Measurements from ENCODE around the gene PCNX3. TPM values are rescaled to one million over a fixed set of nuclear protein-coding genes. Genes with fewer than 3 reads are reported as not detected.
A peak's percentile ranks its signal among the peaks of the same experiment; 100 is the strongest.

PCNX3 gene
- total and polyA plus RNA-seq, 7 experiments from 2014 or later = 2.2 to 64.9 (median 54.9) TPM

DNA sequence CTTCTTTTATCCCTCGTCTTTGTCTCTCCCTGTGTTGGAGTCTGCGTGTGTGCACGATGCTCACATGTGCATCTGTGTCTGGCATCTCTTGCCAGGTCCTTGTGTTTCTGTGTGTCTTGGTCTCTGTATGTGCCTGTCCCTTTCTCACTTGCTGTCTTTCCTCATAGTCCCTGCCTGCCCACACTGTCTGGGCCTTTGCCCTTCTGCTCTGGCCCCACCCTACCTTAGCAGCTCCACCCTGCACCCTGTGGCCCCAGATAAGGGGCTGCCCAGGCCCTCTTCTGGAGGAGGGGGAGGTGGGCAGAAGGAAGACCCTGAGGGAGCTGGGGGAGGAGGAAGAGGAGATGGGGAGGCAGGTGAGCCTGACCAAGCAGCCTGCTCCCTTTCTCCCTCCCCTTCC is 36.9 kb upstream of the PCNX3 start:
- peaks cover 25 to 29% of the 10 kb centered on the region in 2 donors for H3K4me1 ChIP-seq (ENCODE audit: control insufficient read depth in 2 of 2, insufficient read depth in 2 of 2, low read length in 2 of 2)
- peaks cover 19 to 43% (median 38%) of the 10 kb centered on the region in 7 donors for H3K4me1 Mint-ChIP-seq
- H3K9me3 ChIP-seq (ENCODE audit: control insufficient read depth in 2 of 3, low read length in 3 of 3) = no peaks in the 10 kb centered on the region
- ATAC-seq = no peak
- peak overlapping the region; percentile 8 to 88 (median 74) for H3K27ac Mint-ChIP-seq
- H3K36me3 Mint-ChIP-seq = peaks cover 0 to 14% (median 10%) of the 10 kb centered on the region in 5 donors
- H3K4me3 ChIP-seq (ENCODE audit: low read length) = no peak overlapping the region
- peak overlapping the region; percentile 96 for H3K27ac ChIP-seq (ENCODE audit: low read depth, low read length)
- no peaks in the 10 kb centered on the region for H3K27me3 ChIP-seq (ENCODE audit: control insufficient read depth in 2 of 2, insufficient read depth in 2 of 2, low read length in 2 of 2)
- peaks cover 10 to 51% (median 17%) of the 10 kb centered on the region in 3 experiments for H3K36me3 ChIP-seq (ENCODE audit: control insufficient read depth in 2 of 3, insufficient read depth in 3 of 3, low read length in 3 of 3)
- no peaks in the 10 kb centered on the region for H3K9me3 Mint-ChIP-seq
- H3K4me3 Mint-ChIP-seq = peak overlapping the region; percentile 55 to 99 (median 72)
- CTCF ChIA-PET = no interaction called here
- intact Hi-C loops (cut with micrococcal nuclease) = no loop called here
- no peak for DNase-seq
- H3K27me3 Mint-ChIP-seq = no peaks in the 10 kb centered on the region
- POLR2A ChIA-PET = interaction anchor here (0.6 to 4.2 kb wide), 2 partner anchors 38 to 103 kb away, joined by 3 to 29 read pairs; no protein-coding TSS in a partner anchor

DNA sequence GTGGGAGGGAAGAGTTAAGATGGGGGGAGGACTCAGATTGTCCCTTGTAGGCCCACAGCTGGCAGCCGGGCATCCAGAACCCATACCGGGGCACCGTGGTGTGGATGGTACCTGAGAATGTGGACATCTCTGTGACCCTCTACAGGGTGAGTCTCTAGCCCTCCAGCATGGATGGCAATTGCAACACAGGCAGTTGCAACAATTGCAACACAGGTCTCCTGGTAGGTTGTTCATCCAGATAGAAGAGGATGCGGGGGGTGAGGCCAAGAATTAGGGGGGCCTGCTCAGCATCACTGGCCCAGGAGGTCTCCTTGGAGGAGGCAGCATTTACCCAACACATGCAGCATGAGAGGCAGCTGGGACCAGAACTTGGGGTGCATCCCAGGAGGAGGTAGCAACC is 36.3 kb upstream of the PCNX3 start:
- H3K4me3 Mint-ChIP-seq = peak overlapping the region in 3 of 10 donors; percentile 4 to 34 (median 21)
- intact Hi-C loops (cut with micrococcal nuclease) = no loop called here
- CTCF ChIA-PET = no interaction called here

DNA sequence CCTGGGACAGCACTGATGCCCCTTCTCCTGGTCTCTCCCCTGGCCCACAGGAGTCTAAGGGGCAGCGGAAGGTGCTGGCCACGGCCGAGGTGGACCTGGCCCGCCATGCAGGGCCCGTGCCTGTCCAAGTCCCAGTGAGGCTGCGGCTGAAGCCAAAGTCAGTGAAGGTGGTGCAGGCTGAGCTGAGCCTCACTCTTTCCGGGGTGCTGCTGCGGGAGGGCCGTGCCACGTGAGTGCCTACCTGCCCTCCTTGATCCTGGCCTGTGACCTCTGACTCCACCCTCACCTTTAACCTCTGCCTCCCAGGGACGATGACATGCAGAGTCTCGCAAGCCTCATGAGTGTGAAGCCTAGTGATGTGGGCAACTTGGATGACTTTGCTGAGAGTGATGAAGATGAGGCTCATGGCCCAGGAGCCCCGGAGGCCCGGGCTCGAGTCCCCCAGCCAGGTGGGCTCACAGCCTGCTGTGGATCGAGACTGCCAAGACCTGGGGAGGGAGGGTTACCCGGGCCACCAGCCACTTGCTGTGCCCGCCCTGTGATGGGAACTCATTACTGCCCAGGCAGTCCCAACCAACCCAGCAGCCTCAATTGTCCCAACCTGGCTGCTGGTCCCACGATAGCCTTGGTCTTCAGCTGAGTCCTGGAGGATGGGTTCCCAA is 35.4 kb upstream of the PCNX3 start:
- Mint-ChIP-seq H3K4me1 (peaks cover 16 to 41% (median 35%) of the 10 kb centered on the region in 7 donors), H3K4me3 (peak overlapping the region in 1 of 10 donors; percentile 68), H3K36me3 (peaks cover 0 to 17% (median 10%) of the 10 kb centered on the region in 5 donors), H3K27me3 (no peaks in the 10 kb centered on the region), H3K27ac (peak overlapping the region in 1 of 9 donors; percentile 46), H3K9me3 (no peaks in the 10 kb centered on the region)
- DNase-seq = no peak
- intact Hi-C loops (cut with micrococcal nuclease) = no loop called here
- H3K4me1 ChIP-seq (ENCODE audit: control insufficient read depth in 2 of 2, insufficient read depth in 2 of 2, low read length in 2 of 2) = peaks cover 21 to 25% of the 10 kb centered on the region in 2 donors
- H3K27ac ChIP-seq (ENCODE audit: low read depth, low read length) = no peak overlapping the region
- no peak for ATAC-seq
- no peaks in the 10 kb centered on the region for H3K27me3 ChIP-seq (ENCODE audit: control insufficient read depth in 2 of 2, insufficient read depth in 2 of 2, low read length in 2 of 2)
- no peaks in the 10 kb centered on the region for H3K9me3 ChIP-seq (ENCODE audit: control insufficient read depth in 2 of 3, low read length in 3 of 3)
- ChIA-PET CTCF (no interaction called here), POLR2A (interaction anchor here (0.6 kb wide), 1 partner anchor 59 kb away, joined by 4 read pairs; no protein-coding TSS in a partner anchor)
- H3K4me3 ChIP-seq (ENCODE audit: low read length) = no peak overlapping the region
- peaks cover 10 to 62% (median 17%) of the 10 kb centered on the region in 3 experiments for H3K36me3 ChIP-seq (ENCODE audit: control insufficient read depth in 2 of 3, insufficient read depth in 3 of 3, low read length in 3 of 3)

More for the DNA sequence above, 36.3 kb upstream of the PCNX3 start:
- H3K4me1 ChIP-seq (ENCODE audit: control insufficient read depth in 2 of 2, insufficient read depth in 2 of 2, low read length in 2 of 2) = peaks cover 22 to 29% of the 10 kb centered on the region in 2 donors
- H3K27ac Mint-ChIP-seq = peak overlapping the region in 3 of 9 donors; percentile 18 to 74 (median 25)
- ATAC-seq = no peak
- no peak for DNase-seq
- H3K36me3 Mint-ChIP-seq = peaks cover 0 to 17% (median 10%) of the 10 kb centered on the region in 5 donors
- POLR2A ChIA-PET = interaction anchor here (0.6 kb wide), 1 partner anchor 104 kb away, joined by 3 read pairs; no protein-coding TSS in a partner anchor
- H3K36me3 ChIP-seq (ENCODE audit: control insufficient read depth in 2 of 3, insufficient read depth in 3 of 3, low read length in 3 of 3) = peaks cover 10 to 56% (median 17%) of the 10 kb centered on the region in 3 experiments
- no peaks in the 10 kb centered on the region for H3K27me3 ChIP-seq (ENCODE audit: control insufficient read depth in 2 of 2, insufficient read depth in 2 of 2, low read length in 2 of 2)
- no peaks in the 10 kb centered on the region for H3K9me3 ChIP-seq (ENCODE audit: control insufficient read depth in 2 of 3, low read length in 3 of 3)
- no peaks in the 10 kb centered on the region for H3K27me3 Mint-ChIP-seq
- peak overlapping the region; percentile 31 for H3K27ac ChIP-seq (ENCODE audit: low read depth, low read length)
- peaks cover 19 to 44% (median 38%) of the 10 kb centered on the region in 7 donors for H3K4me1 Mint-ChIP-seq
- no peak overlapping the region for H3K4me3 ChIP-seq (ENCODE audit: low read length)
- no peaks in the 10 kb centered on the region for H3K9me3 Mint-ChIP-seq

DNA sequence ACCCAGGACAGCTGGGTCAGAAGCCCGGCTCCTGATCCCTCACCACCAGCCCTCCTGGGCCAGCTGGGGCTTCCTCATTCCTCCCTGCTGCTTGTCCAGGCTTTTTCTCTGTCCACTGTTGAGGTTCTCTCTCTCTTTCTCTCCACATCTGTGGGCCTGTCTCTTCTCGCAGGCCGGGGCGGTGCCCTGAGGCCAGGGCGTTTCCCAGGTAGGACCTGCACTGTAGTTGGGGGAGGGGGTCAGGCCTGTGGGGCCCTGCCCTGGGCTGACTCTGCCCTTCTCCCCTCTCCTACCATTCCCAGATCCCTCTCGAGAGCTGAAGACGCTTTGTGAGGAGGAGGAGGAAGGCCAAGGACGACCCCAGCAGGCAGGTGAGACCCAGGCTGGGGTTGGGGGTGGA is 34.8 kb upstream of the PCNX3 start:
- Mint-ChIP-seq H3K27ac (peak overlapping the region in 2 of 9 donors; percentile 51 to 62), H3K27me3 (no peaks in the 10 kb centered on the region), H3K36me3 (peaks cover 0 to 17% (median 10%) of the 10 kb centered on the region in 5 donors), H3K4me1 (peaks cover 12 to 36% (median 30%) of the 10 kb centered on the region in 7 donors), H3K9me3 (no peaks in the 10 kb centered on the region), H3K4me3 (no peak overlapping the region)
- DNase-seq = no peak
- no peak overlapping the region for H3K4me3 ChIP-seq (ENCODE audit: low read length)
- no peaks in the 10 kb centered on the region for H3K27me3 ChIP-seq (ENCODE audit: control insufficient read depth in 2 of 2, insufficient read depth in 2 of 2, low read length in 2 of 2)
- no peaks in the 10 kb centered on the region for H3K9me3 ChIP-seq (ENCODE audit: control insufficient read depth in 2 of 3, low read length in 3 of 3)
- no peak overlapping the region for H3K27ac ChIP-seq (ENCODE audit: low read depth, low read length)
- peaks cover 10 to 66% (median 17%) of the 10 kb centered on the region in 3 experiments for H3K36me3 ChIP-seq (ENCODE audit: control insufficient read depth in 2 of 3, insufficient read depth in 3 of 3, low read length in 3 of 3)
- intact Hi-C loops (cut with micrococcal nuclease) = no loop called here
- ChIA-PET POLR2A (interaction anchor here (0.6 to 1.1 kb wide), 2 partner anchors 58 to 75 kb away, joined by 3 to 4 read pairs; no protein-coding TSS in a partner anchor), CTCF (interaction anchor here (0.6 kb wide), 1 partner anchor 866 kb away, joined by 3 read pairs; no protein-coding TSS in a partner anchor)
- ATAC-seq = no peak
- H3K4me1 ChIP-seq (ENCODE audit: control insufficient read depth in 2 of 2, insufficient read depth in 2 of 2, low read length in 2 of 2) = peaks cover 17 to 21% of the 10 kb centered on the region in 2 donors

DNA sequence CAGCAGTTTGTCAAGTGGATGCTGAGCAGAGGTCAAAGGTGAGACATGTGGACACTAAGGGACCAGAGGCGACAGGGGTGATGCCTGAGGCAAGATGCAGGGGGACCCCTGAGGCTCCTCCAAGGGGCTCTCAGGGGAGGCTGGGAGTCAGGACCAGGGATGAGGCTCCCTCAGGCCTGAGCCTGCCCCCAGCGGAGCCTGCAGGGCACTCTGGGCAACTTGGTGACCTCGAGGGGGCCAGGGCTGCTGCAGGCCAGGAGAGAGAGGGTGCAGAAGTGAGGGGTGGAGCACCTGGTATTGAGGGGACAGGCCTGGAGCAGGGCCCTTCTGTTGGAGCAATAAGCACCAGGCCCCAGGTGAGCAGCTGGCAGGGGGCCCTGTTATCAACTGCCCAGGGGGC is 33.6 kb upstream of the PCNX3 start:
- Mint-ChIP-seq H3K36me3 (peaks cover 0 to 17% (median 10%) of the 10 kb centered on the region in 5 donors), H3K27me3 (no peaks in the 10 kb centered on the region), H3K4me1 (peaks cover 12 to 46% (median 34%) of the 10 kb centered on the region in 7 donors), H3K27ac (peak overlapping the region in 8 of 9 donors; percentile 52 to 84 (median 70)), H3K4me3 (no peak overlapping the region), H3K9me3 (peaks cover 0 to 2% (median 0%) of the 10 kb centered on the region in 11 donors)
- H3K27ac ChIP-seq (ENCODE audit: low read depth, low read length) = no peak overlapping the region
- no peaks in the 10 kb centered on the region for H3K9me3 ChIP-seq (ENCODE audit: control insufficient read depth in 2 of 3, low read length in 3 of 3)
- no peak for ATAC-seq
- intact Hi-C loops (cut with micrococcal nuclease) = no loop called here
- CTCF ChIA-PET = interaction anchor here (1.1 kb wide), 1 partner anchor 41 kb away, joined by 3 read pairs; no protein-coding TSS in a partner anchor
- no peak overlapping the region for H3K4me3 ChIP-seq (ENCODE audit: low read length)
- H3K36me3 ChIP-seq (ENCODE audit: control insufficient read depth in 2 of 3, insufficient read depth in 3 of 3, low read length in 3 of 3) = peaks cover 10 to 76% (median 17%) of the 10 kb centered on the region in 3 experiments
- H3K4me1 ChIP-seq (ENCODE audit: control insufficient read depth in 2 of 2, insufficient read depth in 2 of 2, low read length in 2 of 2) = peaks cover 11 to 17% of the 10 kb centered on the region in 2 donors
- no peaks in the 10 kb centered on the region for H3K27me3 ChIP-seq (ENCODE audit: control insufficient read depth in 2 of 2, insufficient read depth in 2 of 2, low read length in 2 of 2)
- no peak for DNase-seq
- POLR2A ChIA-PET = interaction anchor here (1.1 to 1.5 kb wide), 3 partner anchors 9 to 76 kb away, joined by 3 to 4 read pairs (median 3); partner anchors contain the start of genes FAM89B and LTBP3

DNA sequence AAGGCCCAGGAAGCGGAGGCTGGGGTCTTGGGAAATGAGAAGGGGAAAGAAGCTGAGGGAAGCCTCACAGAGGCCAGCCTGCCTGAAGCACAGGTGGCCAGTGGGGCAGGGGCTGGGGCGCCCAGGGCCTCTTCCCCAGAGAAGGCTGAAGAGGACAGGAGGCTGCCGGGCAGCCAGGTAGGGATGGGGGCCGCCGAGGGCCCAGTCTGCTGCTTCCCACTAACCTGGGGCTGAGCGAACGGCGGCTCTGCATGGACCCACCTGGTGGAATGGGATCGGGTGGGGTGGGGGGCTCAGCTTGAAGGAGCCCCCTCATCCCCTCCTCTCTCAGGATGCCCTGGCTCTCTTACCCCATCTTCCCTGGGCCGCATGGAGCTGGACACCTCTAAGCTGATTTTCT is 32.0 kb upstream of the PCNX3 start:
- Mint-ChIP-seq H3K27me3 (no peaks in the 10 kb centered on the region), H3K27ac (peak overlapping the region in 6 of 9 donors; percentile 46 to 77 (median 60)), H3K9me3 (peaks cover 0 to 2% (median 0%) of the 10 kb centered on the region in 11 donors), H3K36me3 (peaks cover 0 to 17% (median 6%) of the 10 kb centered on the region in 5 donors), H3K4me1 (peaks cover 15 to 51% (median 37%) of the 10 kb centered on the region in 7 donors), H3K4me3 (no peak overlapping the region)
- ChIA-PET CTCF (interaction anchor here (12.7 kb wide), 1 partner anchor 46 kb away, joined by 126 read pairs; no protein-coding TSS in a partner anchor), POLR2A (interaction anchor here (0.5 to 1.1 kb wide), 3 partner anchors 8 to 527 kb away, joined by 3 read pairs; partner anchors contain the start of genes EHBP1L1 and PCNX3)
- Histone ChIP-seq H3K36me3 (ENCODE audit: control insufficient read depth in 2 of 3, insufficient read depth in 3 of 3, low read length in 3 of 3) (peaks cover 10 to 75% (median 17%) of the 10 kb centered on the region in 3 experiments), H3K4me3 (ENCODE audit: low read length) (no peak overlapping the region), H3K9me3 (ENCODE audit: control insufficient read depth in 2 of 3, low read length in 3 of 3) (no peaks in the 10 kb centered on the region), H3K27me3 (ENCODE audit: control insufficient read depth in 2 of 2, insufficient read depth in 2 of 2, low read length in 2 of 2) (no peaks in the 10 kb centered on the region), H3K27ac (ENCODE audit: low read depth, low read length) (no peak overlapping the region), H3K4me1 (ENCODE audit: control insufficient read depth in 2 of 2, insufficient read depth in 2 of 2, low read length in 2 of 2) (peaks cover 8 to 15% of the 10 kb centered on the region in 2 donors)
- intact Hi-C loops (cut with micrococcal nuclease) = no loop called here
- DNase-seq = no peak
- no peak for ATAC-seq
